Stimulated activated CD4-positive, alpha-beta T cell treated with anti-CD3 and anti-CD28 coated beads, TNF-alpha, amount 100 ng/mL, for 24 hours (primary cell): ENCODE data around the gene ATP5F1E.
A peak's percentile ranks its signal among the peaks of the same experiment; 100 is the strongest.
"Not testable (repeated sequence)": the region's sequence is repeated elsewhere in the genome, so short reads cannot be mapped to it uniquely, and the experiment has no call there.

Source experiments
- DNase-seq, 3 experiments: peaks; one replicate each; pipeline ENCODE4 v3.0.0-alpha.2; 2020; ENCODE audit warnings: low read depth in 3 of 3

The ATP5F1E gene

DNA sequence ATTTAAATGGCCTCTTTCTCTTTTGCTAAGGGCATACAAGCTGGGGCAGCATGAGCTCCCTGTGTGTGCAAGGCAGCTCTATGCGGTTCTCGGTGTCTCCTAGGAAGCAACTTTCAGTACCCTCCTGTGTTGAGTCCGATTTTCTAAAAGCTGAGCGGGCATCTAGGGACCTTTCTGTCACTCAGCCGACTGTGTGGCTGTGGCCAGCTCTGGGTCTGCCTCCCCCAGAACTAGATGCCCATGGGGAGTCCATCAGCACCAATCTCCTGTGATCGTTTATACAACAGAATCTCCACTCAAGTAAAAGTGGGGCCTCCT lies 43.6 kb downstream of the ATP5F1E start:
- no peak for DNase-seq

GRCh38 chr20:58987790-58988564 lies 44.2 kb downstream of the ATP5F1E start:
- DNase-seq, result no peak

DNA sequence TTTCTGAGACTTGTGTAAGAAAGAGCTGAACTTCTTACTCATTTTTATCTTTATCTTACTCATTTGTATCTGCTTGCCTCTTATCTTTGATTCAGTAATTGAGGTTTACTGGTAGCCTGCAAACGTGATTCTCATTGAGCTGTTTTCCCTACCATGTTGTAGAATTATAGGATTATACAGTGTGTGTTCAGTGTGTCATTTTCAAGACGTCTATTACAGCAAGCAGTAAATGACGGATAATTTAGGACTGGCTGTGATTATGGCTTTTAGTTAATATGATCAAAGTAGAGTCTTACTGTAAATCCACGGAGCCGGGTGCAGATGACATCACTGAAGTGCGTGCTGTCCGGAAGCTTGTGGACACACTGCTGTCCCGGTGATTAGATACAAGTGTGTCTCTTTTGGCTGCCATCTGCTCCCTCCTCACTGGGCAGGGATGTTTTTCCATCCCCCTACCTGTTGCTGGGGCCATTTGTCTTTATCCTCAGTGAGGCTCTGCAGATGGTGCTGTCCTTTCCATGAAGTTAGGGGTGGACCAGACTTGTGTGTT lies 45.1 kb downstream of the ATP5F1E start:
- no peak for DNase-seq

DNA sequence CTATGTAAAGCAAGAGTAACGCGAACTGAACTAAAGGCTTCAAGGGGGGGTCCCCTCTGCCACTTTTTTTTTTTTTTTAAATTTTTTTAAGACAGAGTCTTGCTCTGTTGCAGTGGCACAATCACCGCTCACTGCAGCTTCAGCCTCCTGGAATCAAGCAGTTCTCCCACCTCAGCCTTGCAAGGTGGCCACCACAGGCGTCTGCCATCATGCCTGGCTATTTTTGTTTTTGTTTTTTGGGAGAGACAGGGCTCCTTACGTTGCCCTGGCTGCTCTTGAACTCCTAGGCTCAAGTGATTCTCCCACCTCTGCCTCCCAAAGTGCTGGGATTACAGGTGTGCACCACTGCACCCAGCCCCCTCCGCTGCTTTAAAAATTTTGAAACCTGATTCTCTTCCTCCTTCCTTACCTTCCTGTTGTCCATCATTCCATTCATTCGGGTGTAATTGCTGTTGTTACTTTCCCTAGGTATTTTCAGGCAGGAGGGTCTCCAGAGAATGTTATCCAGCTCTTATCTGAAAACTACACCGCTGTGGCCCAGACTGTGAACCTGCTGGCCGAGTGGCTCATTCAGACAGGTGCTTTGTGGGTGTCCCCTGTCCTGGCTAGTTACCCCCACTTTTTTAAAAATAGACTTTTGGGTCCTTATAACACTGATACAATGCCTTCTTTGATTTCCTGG lies 45.7 kb downstream of the ATP5F1E start:
- DNase-seq, result no peak

DNA sequence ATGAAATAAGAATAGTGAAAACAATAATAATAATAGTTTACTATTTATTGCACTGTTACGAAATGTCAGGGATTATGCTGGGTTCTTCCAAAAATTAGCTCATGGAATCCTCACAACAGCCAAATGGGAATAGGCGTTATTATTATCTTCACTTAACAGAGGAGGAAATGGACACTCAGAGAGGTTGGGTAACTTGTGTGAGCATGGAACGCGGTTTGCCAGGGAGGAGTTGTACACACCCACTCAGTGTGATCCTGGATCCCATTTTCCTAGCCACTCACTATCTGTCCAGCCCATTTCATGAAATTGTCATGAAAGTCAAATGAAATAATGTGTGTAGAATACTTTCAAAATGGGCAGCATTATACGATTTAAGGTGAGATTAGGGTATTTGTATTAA lies 46.5 kb downstream of the ATP5F1E start:
- no peak for DNase-seq

GRCh38 chr20:58984691-58985090 lies 47.4 kb downstream of the ATP5F1E start:
- DNase-seq, result no peak

DNA sequence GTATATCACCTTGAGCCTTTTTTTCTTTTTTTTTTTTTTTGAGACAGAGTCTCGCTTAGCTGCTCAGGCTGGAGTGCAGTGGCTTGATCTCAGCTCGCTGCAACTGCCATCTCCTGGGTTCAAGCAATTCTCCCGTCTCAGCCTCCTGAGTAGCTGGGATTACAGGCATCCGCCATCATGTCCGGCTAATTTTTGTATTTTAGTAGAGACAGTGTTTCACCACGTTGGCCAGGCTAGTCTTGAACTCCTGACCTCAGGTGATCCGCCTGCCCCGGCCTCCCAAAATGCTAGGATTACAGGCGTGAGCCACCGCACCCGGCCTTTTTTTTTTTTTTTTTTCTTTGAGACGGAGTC lies 49.0 kb downstream of the ATP5F1E start:
- not testable (repeated sequence) for DNase-seq

GRCh38 chr20:58982406-58983114 lies 49.6 kb downstream of the ATP5F1E start:
- no peak for DNase-seq

DNA sequence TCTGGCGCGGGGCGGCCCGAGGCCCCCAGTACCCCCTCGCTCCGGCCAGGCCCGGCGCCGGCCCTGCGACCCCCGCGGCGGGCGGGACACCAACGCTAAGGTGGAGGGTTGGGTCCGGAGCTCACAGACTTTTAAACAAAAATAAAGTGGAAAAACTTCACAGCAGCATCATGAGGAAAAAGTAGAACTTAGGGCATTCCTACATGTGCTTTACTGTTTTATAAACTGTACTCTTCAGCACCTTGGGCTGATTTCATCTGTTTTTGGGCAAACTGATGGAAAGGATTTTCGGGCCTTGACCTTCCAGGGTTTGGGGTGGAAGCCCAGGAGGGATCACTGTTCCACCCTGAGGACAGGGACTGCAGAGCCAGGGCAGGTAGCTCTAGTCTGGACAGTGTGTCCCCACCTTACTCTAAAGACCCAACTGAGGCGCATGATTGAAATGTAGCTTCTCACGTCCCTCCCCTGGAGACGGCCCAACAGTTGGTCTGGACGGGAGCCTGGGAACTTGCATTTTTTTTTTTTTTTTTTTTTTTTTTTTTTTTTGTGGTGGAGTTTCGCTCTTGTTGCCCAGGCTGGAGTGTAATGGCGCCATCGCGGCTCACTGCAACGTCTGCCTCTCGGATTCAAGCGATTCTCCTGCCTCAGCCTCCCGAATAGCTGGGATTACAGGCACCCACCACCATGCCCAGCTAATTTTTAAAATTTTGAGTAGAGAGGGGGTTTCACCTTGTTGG lies 50.3 kb downstream of the ATP5F1E start:
- peak in 1 of 3 experiments; percentile 11 for DNase-seq

GRCh38 chr20:58980711-58981627 lies 51.2 kb downstream of the ATP5F1E start, which contains the start of gene NELFCD:
TSS of gene NELFCD (plus strand) at chr20:58981256. CDS start at chr20:58981310, 54 bp downstream.
- peak; percentile 75 to 88 (median 76) for DNase-seq

DNA sequence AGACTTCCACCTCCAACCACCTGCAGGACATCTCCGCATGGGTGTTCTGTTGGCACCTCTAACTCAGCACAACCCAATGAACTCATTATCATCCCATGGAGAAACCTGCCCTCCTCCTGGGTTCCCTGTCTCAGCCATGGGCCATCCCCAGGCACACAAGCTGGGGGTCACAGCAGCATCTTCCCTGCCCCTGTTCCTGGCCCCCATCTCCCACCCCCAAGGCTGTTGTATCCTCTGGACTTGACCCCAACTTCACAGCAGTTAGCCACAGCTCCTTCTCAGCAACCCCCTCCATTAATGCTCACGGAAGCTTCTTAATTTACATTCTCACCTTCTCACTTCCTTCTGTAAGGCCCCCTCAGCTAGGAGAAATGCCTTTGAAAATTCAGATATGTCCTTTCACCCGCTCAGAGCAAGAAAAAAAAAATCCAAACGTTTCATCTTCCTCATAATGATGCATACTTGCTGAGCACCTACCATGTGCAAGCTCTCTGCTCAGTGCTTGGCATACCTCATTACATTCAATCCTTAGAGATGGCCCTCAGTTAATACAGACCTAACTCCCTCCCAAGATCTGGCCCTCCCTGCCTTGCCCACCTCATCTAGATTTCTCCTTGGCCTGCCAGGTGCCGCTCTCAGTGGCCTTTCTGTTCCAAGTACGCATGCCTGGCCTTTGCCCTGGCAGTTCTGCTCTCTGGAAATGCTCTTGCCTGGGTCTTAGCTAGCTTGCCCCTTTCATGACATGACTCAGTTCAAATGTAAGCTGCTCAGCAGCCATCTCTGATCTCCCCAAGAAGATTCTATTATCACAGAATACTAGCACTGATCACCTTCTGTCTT lies 53.6 kb downstream of the ATP5F1E start:
- no peak for DNase-seq

DNA sequence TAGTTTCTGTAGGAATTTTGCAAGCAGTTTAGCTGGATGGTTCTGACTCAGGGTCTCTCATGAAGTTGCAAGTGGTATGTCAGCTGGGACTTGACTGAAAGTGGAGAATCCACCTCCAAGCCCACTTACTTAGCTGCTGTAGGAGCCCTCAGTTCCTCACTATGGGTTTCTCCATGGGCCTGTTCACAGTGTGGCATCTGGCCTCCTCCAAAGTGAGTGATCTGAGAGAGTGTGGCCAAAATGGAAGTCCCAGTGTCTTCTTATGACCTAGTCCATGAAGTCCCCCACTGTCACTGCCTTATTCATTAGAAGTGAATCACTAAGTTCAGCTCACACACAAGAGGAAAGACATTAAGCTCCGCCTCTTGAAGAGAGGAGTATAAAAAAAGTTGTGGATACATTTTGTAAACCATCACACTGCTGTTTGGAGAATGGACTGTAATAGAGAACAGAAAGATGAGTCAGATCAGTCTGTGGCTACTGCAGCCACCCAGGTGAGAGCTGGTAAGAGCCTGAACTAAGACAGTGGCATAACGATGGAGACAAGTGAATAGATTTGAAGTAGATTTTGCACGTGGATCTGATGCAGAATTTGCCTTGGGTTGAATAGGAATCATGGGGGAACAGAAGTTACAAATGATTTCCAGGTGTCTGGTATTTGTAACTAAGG lies 55.9 kb downstream of the ATP5F1E start:
- DNase-seq, result no peak
